Body of pancreas (tissue), 4 donors: Measurements from ENCODE around the gene C2CD4D. TPM values are rescaled to one million over a fixed set of nuclear protein-coding genes. Genes with fewer than 3 reads are reported as not detected.
A peak's percentile ranks its signal among the peaks of the same experiment; 100 is the strongest.

Experiments used
- ATAC-seq: fragments of 150-250 bp; one replicate; pipeline ENCODE4 v1.9.1; 2016
- DNase-seq, 4 donors: peaks; one replicate each; pipeline ENCODE4 v3.0.0-alpha.2; 2019
- H3K27ac ChIP-seq, 4 donors: fragments of 200-600 bp; sonication (generic); 1 replicate in 3 of 4; 2 replicates in 1 of 4; pipeline versions ENCODE4 v1.5.1 to v1.6.1; 2016 to 2019; ENCODE audit warnings: mild to moderate bottlenecking in 1 of 4, mixed read lengths in 1 of 4, moderate library complexity in 1 of 4
- H3K27me3 ChIP-seq, 2 donors: fragments of 200-600 bp; sonication (generic); one replicate each; pipeline ENCODE4 v1.6.0; 2016; ENCODE audit warnings: mild to moderate bottlenecking in 1 of 2
- H3K36me3 ChIP-seq, 2 donors: fragments of 200-600 bp; sonication (generic); replicated peaks in 1 of 2; 2 replicates each; pipeline ENCODE4 v1.5.1; 2016; ENCODE audit warnings: low read depth in 2 of 2; ENCODE audit not compliant: insufficient read depth in 1 of 2
- H3K4me1 ChIP-seq: fragments of 200-600 bp; sonication (generic); one replicate; pipeline ENCODE4 v1.6.0; 2016
- H3K4me3 ChIP-seq, 2 donors: fragments of 200-600 bp; sonication (generic); 1 replicate in 1 of 2; 2 replicates in 1 of 2; pipeline ENCODE4 v1.5.1; 2016 to 2019
- H3K9me3 ChIP-seq, 3 donors: fragments of 200-600 bp; sonication (generic); 1 replicate in 2 of 3; 2 replicates in 1 of 3; pipeline ENCODE4 v1.5.1; 2016
- CTCF ChIP-seq, 7 experiments: fragments of 450-650 bp in 4 of 7; fragments of 200-600 bp in 3 of 7; sonication (generic) in 3 of 7; IDR thresholded peaks; one replicate each; pipeline ENCODE4 v1.5.1; 2016 to 2019; ENCODE audit warnings: antibody characterized with exemption in 7 of 7
- POLR2A ChIP-seq, 3 donors: fragments of 450-650 bp; IDR thresholded peaks; one replicate each; pipeline ENCODE4 v1.6.1; 2016; ENCODE audit warnings: antibody characterized with exemption in 3 of 3, mild to moderate bottlenecking in 2 of 3
- WGBS, 2 donors: methylation state at CpG; one replicate each; pipeline ENCODE4 v1.1.5; 2017; 5-methylcytosine and 5-hydroxymethylcytosine counted together
- intact Hi-C: fragments of 100-400 bp; cut with DNase I; formaldehyde crosslinking; loops from one replicate; pipeline ENCODE4 v1.15.1; 2023
- total RNA-seq, 2 donors: library from RNA; depleted of rRNA; stranded (reverse); fragments of >200 nt; gene quantifications; one replicate each; pipeline ENCODE4 v1.1.0, GENCODE V29; 2016

Gene C2CD4D
- total RNA-seq, 2 donors from 2014 or later = 0.26 to 2.6 TPM

- TF ChIP-seq POLR2A (IDR thresholded peaks at IDR 0.05) (no peak), CTCF (IDR thresholded peaks at IDR 0.05) (no peak)
- WGBS, 2 donors = 32 to 35% methylated on average over 10 to 12 of the region's 12 CpGs
- H3K27me3 ChIP-seq = no peaks in the 10 kb centered on the region
- no peak overlapping the region for H3K4me3 ChIP-seq
- intact Hi-C loops = no loop called here
- H3K9me3 ChIP-seq = no peaks in the 10 kb centered on the region
- peak overlapping the region in 1 of 4 donors; percentile 14 for H3K27ac ChIP-seq
- peaks cover 4 to 5% of the 10 kb centered on the region in 2 donors for H3K36me3 ChIP-seq
- ATAC-seq (no peak), DNase-seq (peak in 3 of 4 donors; percentile 34 to 61 (median 53))
- H3K4me1 ChIP-seq = peaks cover 71% of the 10 kb centered on the region
These were observed 10.7 kb downstream of the C2CD4D start for GRCh38 chr1:151828921-151829320.

GRCh38 chr1:151827853-151828252 lies 11.8 kb downstream of the C2CD4D start:
- Histone ChIP-seq H3K27ac (no peak overlapping the region), H3K9me3 (no peaks in the 10 kb centered on the region), H3K36me3 (peaks cover 4 to 5% of the 10 kb centered on the region in 2 donors), H3K4me1 (peaks cover 67% of the 10 kb centered on the region), H3K27me3 (no peaks in the 10 kb centered on the region), H3K4me3 (no peak overlapping the region)
- DNase-seq = no peak
- ATAC-seq = no peak
- TF ChIP-seq CTCF (IDR thresholded peaks at IDR 0.05) (no peak), POLR2A (IDR thresholded peaks at IDR 0.05) (no peak)
- intact Hi-C loops = no loop called here
- 45 to 62% methylated on average over 6 to 8 of the region's 9 CpGs for WGBS, 2 donors

GRCh38 chr1:151825751-151826660 lies 13.6 kb downstream of the C2CD4D start:
- Histone ChIP-seq H3K4me1 (peaks cover 67% of the 10 kb centered on the region), H3K9me3 (no peaks in the 10 kb centered on the region), H3K4me3 (no peak overlapping the region), H3K27ac (no peak overlapping the region), H3K27me3 (no peaks in the 10 kb centered on the region), H3K36me3 (peaks cover 4 to 5% of the 10 kb centered on the region in 2 donors)
- ATAC-seq (no peak), DNase-seq (no peak)
- 56 to 64% methylated on average over 13 to 21 of the region's 21 CpGs for WGBS, 2 donors
- TF ChIP-seq POLR2A (IDR thresholded peaks at IDR 0.05) (no peak), CTCF (IDR thresholded peaks at IDR 0.05) (no peak)
- intact Hi-C loops = loop anchor here (2.0 kb wide), 1 partner anchor 21 kb away; the partner anchor contains the start of gene LINGO4

GRCh38 chr1:151825204-151825603 lies 14.4 kb downstream of the C2CD4D start:
- WGBS, 2 donors = 74 to 80% methylated on average over 6 to 9 of the region's 9 CpGs
- ATAC-seq = no peak
- H3K36me3 ChIP-seq = peaks cover 4 to 5% of the 10 kb centered on the region in 2 donors
- H3K4me1 ChIP-seq = peaks cover 73% of the 10 kb centered on the region
- no peak overlapping the region for H3K4me3 ChIP-seq
- intact Hi-C loops = loop anchor here (2.0 kb wide), 1 partner anchor 20 kb away; the partner anchor contains the start of gene LINGO4
- TF ChIP-seq CTCF (IDR thresholded peaks at IDR 0.05) (no peak), POLR2A (IDR thresholded peaks at IDR 0.05) (no peak)
- H3K9me3 ChIP-seq = no peaks in the 10 kb centered on the region
- H3K27ac ChIP-seq = no peak overlapping the region
- H3K27me3 ChIP-seq = no peaks in the 10 kb centered on the region
- no peak for DNase-seq
